ENCODE measurements around the gene STMND1.

- TF ChIP-seq EZH2 (IDR thresholded peaks at IDR 0.05; ENCODE audit: low read depth), result no peak
- TF ChIP-seq, protein P1, sequence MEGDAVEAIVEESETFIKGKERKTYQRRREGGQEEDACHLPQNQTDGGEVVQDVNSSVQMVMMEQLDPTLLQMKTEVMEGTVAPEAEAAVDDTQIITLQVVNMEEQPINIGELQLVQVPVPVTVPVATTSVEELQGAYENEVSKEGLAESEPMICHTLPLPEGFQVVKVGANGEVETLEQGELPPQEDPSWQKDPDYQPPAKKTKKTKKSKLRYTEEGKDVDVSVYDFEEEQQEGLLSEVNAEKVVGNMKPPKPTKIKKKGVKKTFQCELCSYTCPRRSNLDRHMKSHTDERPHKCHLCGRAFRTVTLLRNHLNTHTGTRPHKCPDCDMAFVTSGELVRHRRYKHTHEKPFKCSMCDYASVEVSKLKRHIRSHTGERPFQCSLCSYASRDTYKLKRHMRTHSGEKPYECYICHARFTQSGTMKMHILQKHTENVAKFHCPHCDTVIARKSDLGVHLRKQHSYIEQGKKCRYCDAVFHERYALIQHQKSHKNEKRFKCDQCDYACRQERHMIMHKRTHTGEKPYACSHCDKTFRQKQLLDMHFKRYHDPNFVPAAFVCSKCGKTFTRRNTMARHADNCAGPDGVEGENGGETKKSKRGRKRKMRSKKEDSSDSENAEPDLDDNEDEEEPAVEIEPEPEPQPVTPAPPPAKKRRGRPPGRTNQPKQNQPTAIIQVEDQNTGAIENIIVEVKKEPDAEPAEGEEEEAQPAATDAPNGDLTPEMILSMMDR (conservative IDR thresholded peaks at IDR 0.05), result no peak
Measured at GRCh38 chr6:17059850-17060249, 42.0 kb upstream of the STMND1 start.
